Vagina (tissue), 2 donors: ENCODE measurements around the gene OR8K3. TPM values are rescaled to one million over a fixed set of nuclear protein-coding genes. Genes with fewer than 3 reads are reported as not detected.

Source experiments
- DNase-seq, 2 donors: peaks; one replicate each; pipeline ENCODE4 v3.0.0-alpha.2; 2017; ENCODE audit errors: extremely low spot score in 2 of 2
- H3K27ac ChIP-seq: fragments of 200-600 bp; sonication (generic); one replicate; pipeline ENCODE4 v1.5.1; 2019
- H3K27me3 ChIP-seq: fragments of 200-600 bp; sonication (generic); one replicate; pipeline ENCODE4 v1.5.1; 2019
- H3K36me3 ChIP-seq, 2 donors: fragments of 200-600 bp; sonication (generic); one replicate each; pipeline ENCODE4 v1.5.1; 2017 to 2019
- H3K4me1 ChIP-seq: fragments of 200-600 bp; sonication (generic); one replicate; pipeline ENCODE4 v1.5.1; 2019
- H3K4me3 ChIP-seq, 2 donors: fragments of 200-600 bp; sonication (generic); 1 replicate in 1 of 2; 2 replicates in 1 of 2; pipeline ENCODE4 v1.5.1; 2016 to 2019
- H3K9me3 ChIP-seq: fragments of 200-600 bp; sonication (generic); one replicate; pipeline ENCODE4 v1.5.1; 2019
- POLR2A ChIP-seq, 2 donors: fragments of 450-650 bp; IDR thresholded peaks; one replicate each; pipeline ENCODE4 v1.6.1; 2017; ENCODE audit warnings: antibody characterized with exemption in 2 of 2, mild to moderate bottlenecking in 2 of 2, moderate library complexity in 2 of 2
- POLR2AphosphoS5 ChIP-seq, 2 donors: sonication (generic); formaldehyde crosslinking; IDR thresholded peaks; one replicate each; pipeline ENCODE4 v1.9.0; 2017; ENCODE audit warnings: antibody characterized with exemption in 2 of 2, mild to moderate bottlenecking in 2 of 2, low read depth in 1 of 2; ENCODE audit not compliant: insufficient read depth in 1 of 2
- intact Hi-C: fragments of 100-400 bp; cut with DNase I; formaldehyde crosslinking; loops from one replicate; pipeline ENCODE4 v1.15.1; 2023
- total RNA-seq: library from RNA; depleted of rRNA; stranded (reverse); fragments of >200 nt; gene quantifications from one replicate; pipeline ENCODE4 v1.2.3, GENCODE V29; 2016
- TF ChIP-seq, protein P1 (sequence below), 3 experiments: fragments of 450-650 bp in 2 of 3; fragments of 200-600 bp in 1 of 3; sonication (generic) in 1 of 3; IDR thresholded peaks; one replicate each; pipeline ENCODE4 v1.5.1; 2017 to 2019; ENCODE audit warnings: antibody characterized with exemption in 3 of 3, mild to moderate bottlenecking in 2 of 3, moderate library complexity in 2 of 3

Gene OR8K3
- total RNA-seq, 1 donor from 2014 or later, result not detected

GRCh38 chr11:56307836-56308235 lies 7.1 kb upstream of the OR8K3 start:
- TF ChIP-seq POLR2A (IDR thresholded peaks at IDR 0.05) (no peak), POLR2AphosphoS5 (IDR thresholded peaks at IDR 0.05; ENCODE audit: insufficient read depth in 1 of 2, low read depth in 1 of 2) (no peak)
- TF ChIP-seq, protein P1, sequence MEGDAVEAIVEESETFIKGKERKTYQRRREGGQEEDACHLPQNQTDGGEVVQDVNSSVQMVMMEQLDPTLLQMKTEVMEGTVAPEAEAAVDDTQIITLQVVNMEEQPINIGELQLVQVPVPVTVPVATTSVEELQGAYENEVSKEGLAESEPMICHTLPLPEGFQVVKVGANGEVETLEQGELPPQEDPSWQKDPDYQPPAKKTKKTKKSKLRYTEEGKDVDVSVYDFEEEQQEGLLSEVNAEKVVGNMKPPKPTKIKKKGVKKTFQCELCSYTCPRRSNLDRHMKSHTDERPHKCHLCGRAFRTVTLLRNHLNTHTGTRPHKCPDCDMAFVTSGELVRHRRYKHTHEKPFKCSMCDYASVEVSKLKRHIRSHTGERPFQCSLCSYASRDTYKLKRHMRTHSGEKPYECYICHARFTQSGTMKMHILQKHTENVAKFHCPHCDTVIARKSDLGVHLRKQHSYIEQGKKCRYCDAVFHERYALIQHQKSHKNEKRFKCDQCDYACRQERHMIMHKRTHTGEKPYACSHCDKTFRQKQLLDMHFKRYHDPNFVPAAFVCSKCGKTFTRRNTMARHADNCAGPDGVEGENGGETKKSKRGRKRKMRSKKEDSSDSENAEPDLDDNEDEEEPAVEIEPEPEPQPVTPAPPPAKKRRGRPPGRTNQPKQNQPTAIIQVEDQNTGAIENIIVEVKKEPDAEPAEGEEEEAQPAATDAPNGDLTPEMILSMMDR (IDR thresholded peaks at IDR 0.05), result no peak
- no peaks in the 10 kb centered on the region for H3K27me3 ChIP-seq
- no peaks in the 10 kb centered on the region for H3K9me3 ChIP-seq
- H3K4me1 ChIP-seq, result no peaks in the 10 kb centered on the region
- H3K36me3 ChIP-seq, result no peaks in the 10 kb centered on the region
- no peak overlapping the region for H3K4me3 ChIP-seq
- intact Hi-C loops, result no loop called here
- no peak overlapping the region for H3K27ac ChIP-seq
- no peak for DNase-seq

- H3K36me3 ChIP-seq, result no peaks in the 10 kb centered on the region
- H3K27ac ChIP-seq, result no peak overlapping the region
- no peak overlapping the region for H3K4me3 ChIP-seq
- H3K9me3 ChIP-seq, result no peaks in the 10 kb centered on the region
- no peaks in the 10 kb centered on the region for H3K4me1 ChIP-seq
- H3K27me3 ChIP-seq, result no peaks in the 10 kb centered on the region
- intact Hi-C loops, result no loop called here
- no peak for DNase-seq
- no peak for TF ChIP-seq POLR2AphosphoS5 (IDR thresholded peaks at IDR 0.05; ENCODE audit: insufficient read depth in 1 of 2, low read depth in 1 of 2)
- TF ChIP-seq POLR2A (IDR thresholded peaks at IDR 0.05), result no peak
- TF ChIP-seq, protein P1 (IDR thresholded peaks at IDR 0.05), result no peak
Measured at GRCh38 chr11:56331861-56332491, 17.0 kb downstream of the OR8K3 start.

DNA sequence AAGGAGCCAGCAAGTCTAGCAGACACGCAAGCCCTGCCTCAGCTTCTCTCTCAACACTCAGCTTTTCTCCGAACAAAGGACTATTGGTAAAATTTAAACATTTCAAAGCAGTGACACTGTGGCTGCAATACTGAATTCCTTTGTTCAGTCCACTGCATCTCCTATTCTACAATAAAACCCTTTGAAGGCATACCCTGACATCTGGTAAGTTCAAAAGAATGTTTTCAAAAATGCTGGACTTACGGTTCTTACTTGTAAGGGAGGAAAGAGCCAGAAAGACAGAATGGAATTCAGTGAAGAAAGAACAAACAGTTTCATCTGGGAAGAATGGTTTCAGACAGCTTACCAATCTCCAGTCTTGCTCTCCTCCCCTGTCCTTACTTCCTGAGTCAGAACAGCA lies 18.2 kb downstream of the OR8K3 start:
- intact Hi-C loops, result no loop called here
- no peaks in the 10 kb centered on the region for H3K9me3 ChIP-seq
- no peak for TF ChIP-seq POLR2AphosphoS5 (IDR thresholded peaks at IDR 0.05; ENCODE audit: insufficient read depth in 1 of 2, low read depth in 1 of 2)
- no peak for TF ChIP-seq POLR2A (IDR thresholded peaks at IDR 0.05)
- TF ChIP-seq, protein P1 (IDR thresholded peaks at IDR 0.05), result no peak
- no peaks in the 10 kb centered on the region for H3K27me3 ChIP-seq
- H3K27ac ChIP-seq, result no peak overlapping the region
- no peaks in the 10 kb centered on the region for H3K4me1 ChIP-seq
- H3K4me3 ChIP-seq, result no peak overlapping the region
- no peak for DNase-seq
- no peaks in the 10 kb centered on the region for H3K36me3 ChIP-seq

GRCh38 chr11:56340289-56340688 lies 25.3 kb downstream of the OR8K3 start:
- Histone ChIP-seq H3K9me3 (no peaks in the 10 kb centered on the region), H3K27ac (no peak overlapping the region), H3K4me3 (no peak overlapping the region), H3K36me3 (no peaks in the 10 kb centered on the region), H3K4me1 (no peaks in the 10 kb centered on the region), H3K27me3 (no peaks in the 10 kb centered on the region)
- no peak for DNase-seq
- TF ChIP-seq POLR2A (IDR thresholded peaks at IDR 0.05), result no peak
- TF ChIP-seq POLR2AphosphoS5 (IDR thresholded peaks at IDR 0.05; ENCODE audit: insufficient read depth in 1 of 2, low read depth in 1 of 2), result no peak
- TF ChIP-seq, protein P1 (IDR thresholded peaks at IDR 0.05), result no peak
- intact Hi-C loops, result no loop called here

- no peaks in the 10 kb centered on the region for H3K9me3 ChIP-seq
- DNase-seq, result no peak
- no peak within 1 kb of the TSS for H3K27ac ChIP-seq
- intact Hi-C loops, result no loop called here
- no peaks in the 10 kb centered on the region for H3K4me1 ChIP-seq
- TF ChIP-seq POLR2A (IDR thresholded peaks at IDR 0.05), result no peak
- no peak for TF ChIP-seq POLR2AphosphoS5 (IDR thresholded peaks at IDR 0.05; ENCODE audit: insufficient read depth in 1 of 2, low read depth in 1 of 2)
- TF ChIP-seq, protein P1 (IDR thresholded peaks at IDR 0.05), result no peak
- H3K27me3 ChIP-seq, result no peaks in the 10 kb centered on the region
- H3K4me3 ChIP-seq, result no peak within 1 kb of the TSS
- no peaks in the 10 kb centered on the region for H3K36me3 ChIP-seq
Measured at GRCh38 chr11:56345739-56346138, 30.8 kb downstream of the OR8K3 start, which contains the start of gene OR8K1. OR8K1 (plus strand) TSS chr11:56346039; CDS start chr11:56346039, 0 bp downstream.
